Measurements from ENCODE around the gene ATAD1. TPM values are rescaled to one million over a fixed set of nuclear protein-coding genes. Genes with fewer than 3 reads are reported as not detected.
"Not testable (repeated sequence)": the region's sequence is repeated elsewhere in the genome, so short reads cannot be mapped to it uniquely, and the experiment has no call there.

The ATAD1 gene, protein sequence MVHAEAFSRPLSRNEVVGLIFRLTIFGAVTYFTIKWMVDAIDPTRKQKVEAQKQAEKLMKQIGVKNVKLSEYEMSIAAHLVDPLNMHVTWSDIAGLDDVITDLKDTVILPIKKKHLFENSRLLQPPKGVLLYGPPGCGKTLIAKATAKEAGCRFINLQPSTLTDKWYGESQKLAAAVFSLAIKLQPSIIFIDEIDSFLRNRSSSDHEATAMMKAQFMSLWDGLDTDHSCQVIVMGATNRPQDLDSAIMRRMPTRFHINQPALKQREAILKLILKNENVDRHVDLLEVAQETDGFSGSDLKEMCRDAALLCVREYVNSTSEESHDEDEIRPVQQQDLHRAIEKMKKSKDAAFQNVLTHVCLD
- 20.3 TPM for polyA plus RNA-seq (2012; ENCODE audit: low read depth, missing spikeins)

DNA sequence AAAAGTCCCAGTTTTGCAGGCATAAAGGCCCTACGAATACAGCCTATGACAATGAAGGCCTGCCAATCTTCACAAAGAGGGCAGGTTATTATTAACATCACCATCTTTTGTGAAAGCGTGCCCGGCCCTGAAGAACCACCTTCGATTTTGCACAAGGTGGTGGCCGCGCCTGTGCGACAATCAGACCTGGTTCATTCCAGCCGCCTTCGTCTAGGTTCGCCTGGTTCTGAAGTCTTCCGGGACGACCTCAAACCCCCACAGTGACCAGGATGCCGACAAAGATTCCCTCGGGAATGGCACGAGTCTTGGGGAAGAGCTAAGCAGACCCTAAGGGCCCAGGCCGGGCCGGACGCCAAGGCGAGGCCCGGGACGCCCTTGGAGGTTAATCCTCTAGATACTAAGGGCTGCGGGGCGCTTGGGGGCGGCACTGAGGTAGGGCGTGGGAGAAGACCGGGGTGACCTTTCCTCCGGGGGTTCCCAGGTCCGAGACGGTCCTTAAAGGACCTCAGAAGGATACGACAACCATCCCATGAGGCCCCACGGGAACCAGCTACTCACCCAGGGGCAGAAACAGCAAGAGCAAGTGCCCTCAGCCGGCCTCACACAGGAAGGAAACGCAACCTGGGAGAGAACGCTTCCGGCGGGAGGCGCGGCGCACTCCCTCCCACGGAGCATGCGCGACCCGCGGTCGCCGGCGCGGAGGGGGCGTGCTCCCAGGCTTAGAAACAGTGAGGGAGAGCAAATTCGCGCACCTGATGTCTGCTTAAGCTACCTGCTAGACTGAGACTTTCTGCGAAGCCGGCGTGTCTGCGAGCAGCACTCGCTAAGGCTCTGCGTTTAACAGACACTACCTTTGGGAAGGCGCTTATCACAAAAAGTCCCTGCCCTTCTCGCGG, at the start of gene ATAD1:
ATAD1 (minus strand) TSS at position 618 of the 896 bp plus-strand sequence. CDS start 3,627 bp downstream, outside the sequence.
- peak; percentile 75; the same call in 1 of the 2 replicates for TF ChIP-seq TAF1 (IDR thresholded peaks at IDR 0.05; ENCODE audit: low read depth, low read length)
- TF ChIP-seq POLR2AphosphoS5 (IDR thresholded peaks at IDR 0.05; ENCODE audit: low read depth, low read length): peak; percentile 72; the same call in 1 of the 2 replicates
- TF ChIP-seq POLR2A (IDR thresholded peaks at IDR 0.05; ENCODE audit: low read depth, low read length): peak; percentile 78
- no peak for TF ChIP-seq PAX5 (IDR thresholded peaks at IDR 0.05; ENCODE audit: insufficient read depth, low read length, severe bottlenecking)
- TF ChIP-seq POU2F2 (IDR thresholded peaks at IDR 0.05; ENCODE audit: low read depth, low read length): 0 out of 2 replicates have a peak, but pooled peaks have one; percentile 48
- TF ChIP-seq SPI1 (IDR thresholded peaks at IDR 0.05; ENCODE audit: low read depth, low read length): peak; percentile 27; the same call in 1 of the 2 replicates
- DNase-seq (ENCODE audit: insufficient read length, low spot score) (peak; percentile 54), FAIRE-seq (peak; percentile 99)

GRCh38 chr10:87867453-87867852, 49.4 kb upstream of the ATAD1 start:
- TF ChIP-seq SPI1 (IDR thresholded peaks at IDR 0.05; ENCODE audit: low read depth, low read length) (no peak), TAF1 (IDR thresholded peaks at IDR 0.05; ENCODE audit: low read depth, low read length) (no peak), PAX5 (IDR thresholded peaks at IDR 0.05; ENCODE audit: insufficient read depth, low read length, severe bottlenecking) (no peak), POU2F2 (IDR thresholded peaks at IDR 0.05; ENCODE audit: low read depth, low read length) (no peak)
- no peak for DNase-seq (ENCODE audit: insufficient read length, low spot score)
- FAIRE-seq: no peak

GRCh38 chr10:87866412-87866974, 48.5 kb upstream of the ATAD1 start:
- DNase-seq (ENCODE audit: insufficient read length, low spot score): no peak
- TF ChIP-seq TAF1 (IDR thresholded peaks at IDR 0.05; ENCODE audit: low read depth, low read length): no peak
- TF ChIP-seq SPI1 (IDR thresholded peaks at IDR 0.05; ENCODE audit: low read depth, low read length): no peak
- no peak for TF ChIP-seq POLR2A (IDR thresholded peaks at IDR 0.05; ENCODE audit: low read depth, low read length)
- TF ChIP-seq POLR2AphosphoS5 (IDR thresholded peaks at IDR 0.05; ENCODE audit: low read depth, low read length): no peak
- TF ChIP-seq PAX5 (IDR thresholded peaks at IDR 0.05; ENCODE audit: insufficient read depth, low read length, severe bottlenecking): no peak
- no peak for TF ChIP-seq POU2F2 (IDR thresholded peaks at IDR 0.05; ENCODE audit: low read depth, low read length)
- FAIRE-seq: no peak

DNA sequence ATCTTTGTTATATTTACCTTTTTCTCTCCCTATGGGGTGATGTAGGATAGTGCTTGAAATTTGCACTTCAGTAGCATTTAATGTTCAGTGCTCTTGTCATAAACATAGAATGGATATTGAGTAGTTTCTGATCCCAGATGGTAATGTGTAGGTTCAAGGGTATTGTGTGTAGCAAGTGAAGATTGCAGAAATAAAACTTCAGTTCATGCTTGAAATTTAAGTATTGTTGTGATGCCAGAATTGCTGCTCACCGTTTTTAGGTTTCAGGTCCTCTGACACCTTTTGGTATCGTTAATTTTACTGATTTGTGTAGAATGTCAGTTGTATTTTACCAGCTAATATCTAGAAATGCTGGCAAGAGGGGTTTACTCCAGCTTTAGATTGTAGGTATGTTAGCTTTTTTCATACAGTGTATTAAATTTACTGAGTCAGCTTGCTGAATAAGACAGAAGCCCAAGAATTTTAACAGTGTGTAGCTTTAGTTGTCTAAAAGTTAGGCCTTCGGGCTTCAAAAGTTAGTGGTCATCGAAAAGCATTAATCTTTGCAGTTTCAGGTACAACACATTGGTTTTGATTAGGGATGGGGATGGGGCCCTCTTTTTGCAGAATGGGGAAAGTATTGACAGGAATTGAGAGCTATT, 47.3 kb upstream of the ATAD1 start:
- FAIRE-seq (peak; percentile 40), DNase-seq (ENCODE audit: insufficient read length, low spot score) (no peak)
- no peak for TF ChIP-seq POU2F2 (IDR thresholded peaks at IDR 0.05; ENCODE audit: low read depth, low read length)
- TF ChIP-seq TAF1 (IDR thresholded peaks at IDR 0.05; ENCODE audit: low read depth, low read length): no peak
- no peak for TF ChIP-seq POLR2A (IDR thresholded peaks at IDR 0.05; ENCODE audit: low read depth, low read length)
- no peak for TF ChIP-seq POLR2AphosphoS5 (IDR thresholded peaks at IDR 0.05; ENCODE audit: low read depth, low read length)
- TF ChIP-seq PAX5 (IDR thresholded peaks at IDR 0.05; ENCODE audit: insufficient read depth, low read length, severe bottlenecking): no peak
- no peak for TF ChIP-seq SPI1 (IDR thresholded peaks at IDR 0.05; ENCODE audit: low read depth, low read length)

GRCh38 chr10:87864496-87865059, 46.6 kb upstream of the ATAD1 start:
- no peak for DNase-seq (ENCODE audit: insufficient read length, low spot score)
- TF ChIP-seq POLR2AphosphoS5 (IDR thresholded peaks at IDR 0.05; ENCODE audit: low read depth, low read length) (peak; percentile 34; the same call in 1 of the 2 replicates), POLR2A (IDR thresholded peaks at IDR 0.05; ENCODE audit: low read depth, low read length) (peak; percentile 47; the same call in 1 of the 2 replicates), TAF1 (IDR thresholded peaks at IDR 0.05; ENCODE audit: low read depth, low read length) (peak; percentile 32; the same call in 1 of the 2 replicates), SPI1 (IDR thresholded peaks at IDR 0.05; ENCODE audit: low read depth, low read length) (no peak), POU2F2 (IDR thresholded peaks at IDR 0.05; ENCODE audit: low read depth, low read length) (no peak), PAX5 (IDR thresholded peaks at IDR 0.05; ENCODE audit: insufficient read depth, low read length, severe bottlenecking) (no peak)
- FAIRE-seq: peak; percentile 23

- not testable (repeated sequence) for FAIRE-seq; DNase-seq (ENCODE audit: insufficient read length, low spot score)
Measured at GRCh38 chr10:87863951-87864495, 46.0 kb upstream of the ATAD1 start.

GRCh38 chr10:87863053-87863943, 45.3 kb upstream of the ATAD1 start, which contains the start of the genes KLLN and PTEN:
TSS of gene KLLN (minus strand) at chr10:87863533. CDS start at chr10:87862487, 1,046 bp downstream.
TSS of gene PTEN (plus strand) at chr10:87863625. CDS start at chr10:87864470, 845 bp downstream.
- FAIRE-seq: no peak
- TF ChIP-seq POLR2A (IDR thresholded peaks at IDR 0.05; ENCODE audit: low read depth, low read length): peak; percentile 74
- no peak for TF ChIP-seq PAX5 (IDR thresholded peaks at IDR 0.05; ENCODE audit: insufficient read depth, low read length, severe bottlenecking)
- TF ChIP-seq TAF1 (IDR thresholded peaks at IDR 0.05; ENCODE audit: low read depth, low read length): peak; percentile 97
- TF ChIP-seq SPI1 (IDR thresholded peaks at IDR 0.05; ENCODE audit: low read depth, low read length): 0 out of 2 replicates have a peak, but pooled peaks have one; percentile 21
- TF ChIP-seq POU2F2 (IDR thresholded peaks at IDR 0.05; ENCODE audit: low read depth, low read length): peak; percentile 72
- peak; percentile 75 for TF ChIP-seq POLR2AphosphoS5 (IDR thresholded peaks at IDR 0.05; ENCODE audit: low read depth, low read length)
- peak; percentile 59 for DNase-seq (ENCODE audit: insufficient read length, low spot score)

All from GM12891 (cell line).